Measurements from ENCODE around the gene CENPE. TPM values are rescaled to one million over a fixed set of nuclear protein-coding genes. Genes with fewer than 3 reads are reported as not detected.

CENPE gene
- total and polyA plus RNA-seq, 2 of the 8 experiments (the other 6 are each of a cell fraction or from before 2014, with no cell fraction given), result 2.1 to 49.0 TPM

- TF ChIP-seq CHD7 (IDR thresholded peaks at IDR 0.05; ENCODE audit: insufficient replicate concordance, low read length), result no peak
- no peak for TF ChIP-seq BCL11A (IDR thresholded peaks at IDR 0.05; ENCODE audit: low read depth in 2 of 2, low read length in 2 of 2)
- no peak for TF ChIP-seq TBP (IDR thresholded peaks at IDR 0.05; ENCODE audit: low read depth, low read length)
- TF ChIP-seq NRF1 (IDR thresholded peaks at IDR 0.05; ENCODE audit: low read depth, low read length), result no peak
- no peak for TF ChIP-seq RBBP5 (IDR thresholded peaks at IDR 0.05; ENCODE audit: borderline replicate concordance, low read depth, low read length)
- no peak for TF ChIP-seq BACH1 (IDR thresholded peaks at IDR 0.05; ENCODE audit: low read length)
- peak; percentile 5 for TF ChIP-seq ASH2L (IDR thresholded peaks at IDR 0.05; ENCODE audit: low read length)
- TF ChIP-seq TEAD4 (IDR thresholded peaks at IDR 0.05; ENCODE audit: low read depth, low read length), result no peak
- TF ChIP-seq KDM4A (IDR thresholded peaks at IDR 0.05; ENCODE audit: low read depth, low read length, severe bottlenecking), result no peak
- TF ChIP-seq NANOG (IDR thresholded peaks at IDR 0.05; ENCODE audit: insufficient read depth, low read depth, low read length, poor library complexity, severe bottlenecking), result no peak
- TF ChIP-seq SUZ12 (IDR thresholded peaks at IDR 0.05; ENCODE audit: low read length), result no peak
- no peak for TF ChIP-seq RXRA (IDR thresholded peaks at IDR 0.05; ENCODE audit: insufficient read depth, low read depth, low read length)
These were observed 121.3 kb downstream of the CENPE start, which contains the start of gene SLC9B2 (continued) for GRCh38 chr4:103076747-103077347.

Measured in H1 (cell line).